HG02870 (cell line): ENCODE measurements around the gene SSTR5.
"Not testable (repeated sequence)": the region's sequence is repeated elsewhere in the genome, so short reads cannot be mapped to it uniquely, and the experiment has no call there.

ENCODE experiments used
- ATAC-seq: cut with Tn5 transposase; IDR thresholded peaks from one replicate; pipeline ENCODE4 v1.9.1; 2021; ENCODE audit warnings: mild to moderate bottlenecking, moderate library complexity; ENCODE audit not compliant: unreplicated experiment

Gene SSTR5

GRCh38 chr16:1073262-1073558 lies 663 bp downstream of the SSTR5 start:
- ATAC-seq, result no peak

GRCh38 chr16:1073566-1074378 lies 1.2 kb downstream of the SSTR5 start:
- no peak for ATAC-seq

DNA sequence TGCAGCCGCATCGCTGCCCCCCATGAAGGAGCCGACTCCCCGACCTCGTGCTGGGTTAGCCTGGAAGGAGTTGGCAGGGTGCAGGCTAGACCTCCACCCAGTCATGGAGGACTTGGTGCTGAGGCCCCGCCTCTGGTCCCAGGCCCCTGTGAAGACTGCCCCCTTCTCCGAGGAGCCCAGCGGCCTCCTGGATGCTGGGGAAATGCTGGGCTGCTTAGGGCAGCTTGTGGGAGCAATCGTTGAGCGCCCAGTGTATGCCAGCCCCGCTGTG lies 1.8 kb downstream of the SSTR5 start:
- ATAC-seq, result no peak

GRCh38 chr16:1075546-1075945 lies 3.0 kb downstream of the SSTR5 start:
- ATAC-seq, result no peak

- ATAC-seq, result no peak
Measured at GRCh38 chr16:1076801-1077576, 4.4 kb downstream of the SSTR5 start.

DNA sequence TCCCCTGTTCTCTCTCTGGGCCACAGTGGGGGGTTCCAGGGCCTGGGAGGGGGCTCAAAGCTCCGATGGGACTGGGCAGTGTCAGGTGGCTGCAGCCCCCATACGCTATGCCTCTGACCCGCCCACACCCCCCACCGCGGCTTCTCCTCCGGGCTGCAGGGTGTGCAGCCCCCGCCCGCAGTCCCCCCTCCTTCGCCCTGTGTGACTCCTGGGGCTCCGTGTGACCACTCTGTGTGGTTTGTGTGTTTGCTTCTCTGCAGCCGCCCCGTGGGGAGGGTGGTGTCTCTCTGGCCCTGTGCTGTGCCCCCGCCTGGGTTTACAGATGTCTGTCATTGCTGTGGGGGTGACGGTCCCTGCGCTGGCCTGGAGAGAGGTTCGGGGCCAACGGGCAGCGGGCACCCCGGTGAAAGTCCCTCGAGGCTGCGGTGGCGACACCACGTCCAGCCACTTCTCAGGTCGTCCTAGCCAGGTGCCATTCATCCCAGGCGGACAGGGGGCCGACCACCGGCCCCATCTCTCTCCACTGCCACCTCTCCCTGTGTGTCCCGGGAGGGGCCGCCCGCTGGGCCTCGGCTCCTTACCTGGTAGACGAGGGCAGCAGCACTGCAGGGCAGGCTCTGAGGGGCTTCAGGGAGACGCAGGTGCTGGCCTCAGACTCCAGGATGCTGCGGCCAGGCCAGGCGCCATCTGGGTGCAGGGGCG lies 5.5 kb downstream of the SSTR5 start:
- no peak for ATAC-seq

- ATAC-seq, result no peak
Measured at GRCh38 chr16:1078579-1079021, 6.1 kb downstream of the SSTR5 start.

GRCh38 chr16:1079341-1079740 lies 6.8 kb downstream of the SSTR5 start:
- no peak for ATAC-seq

DNA sequence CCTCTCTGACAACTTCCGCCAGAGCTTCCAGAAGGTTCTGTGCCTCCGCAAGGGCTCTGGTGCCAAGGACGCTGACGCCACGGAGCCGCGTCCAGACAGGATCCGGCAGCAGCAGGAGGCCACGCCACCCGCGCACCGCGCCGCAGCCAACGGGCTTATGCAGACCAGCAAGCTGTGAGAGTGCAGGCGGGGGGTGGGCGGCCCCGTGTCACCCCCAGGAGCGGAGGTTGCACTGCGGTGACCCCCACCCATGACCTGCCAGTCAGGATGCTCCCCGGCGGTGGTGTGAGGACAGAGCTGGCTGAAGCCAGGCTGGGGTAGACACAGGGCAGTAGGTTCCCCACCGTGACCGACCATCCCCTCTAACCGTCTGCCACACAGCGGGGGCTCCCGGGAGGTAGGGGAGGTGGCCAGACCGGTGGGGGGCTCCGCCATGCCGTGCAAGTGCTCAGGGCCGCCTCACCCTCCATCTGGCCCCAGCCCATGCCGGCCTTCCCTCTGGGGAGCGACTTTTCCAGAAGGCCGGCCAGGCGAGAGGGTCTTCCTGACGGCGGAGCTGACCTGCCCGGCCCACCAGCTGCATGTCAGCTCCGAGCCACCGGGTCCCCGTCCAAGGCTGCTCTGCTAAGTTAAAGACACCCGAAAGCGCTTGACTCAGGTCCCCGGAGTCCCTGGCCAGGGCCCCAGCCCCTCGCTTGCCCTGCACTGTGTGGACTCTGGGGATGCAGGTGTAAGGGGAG lies 7.4 kb downstream of the SSTR5 start:
- no peak for ATAC-seq

DNA sequence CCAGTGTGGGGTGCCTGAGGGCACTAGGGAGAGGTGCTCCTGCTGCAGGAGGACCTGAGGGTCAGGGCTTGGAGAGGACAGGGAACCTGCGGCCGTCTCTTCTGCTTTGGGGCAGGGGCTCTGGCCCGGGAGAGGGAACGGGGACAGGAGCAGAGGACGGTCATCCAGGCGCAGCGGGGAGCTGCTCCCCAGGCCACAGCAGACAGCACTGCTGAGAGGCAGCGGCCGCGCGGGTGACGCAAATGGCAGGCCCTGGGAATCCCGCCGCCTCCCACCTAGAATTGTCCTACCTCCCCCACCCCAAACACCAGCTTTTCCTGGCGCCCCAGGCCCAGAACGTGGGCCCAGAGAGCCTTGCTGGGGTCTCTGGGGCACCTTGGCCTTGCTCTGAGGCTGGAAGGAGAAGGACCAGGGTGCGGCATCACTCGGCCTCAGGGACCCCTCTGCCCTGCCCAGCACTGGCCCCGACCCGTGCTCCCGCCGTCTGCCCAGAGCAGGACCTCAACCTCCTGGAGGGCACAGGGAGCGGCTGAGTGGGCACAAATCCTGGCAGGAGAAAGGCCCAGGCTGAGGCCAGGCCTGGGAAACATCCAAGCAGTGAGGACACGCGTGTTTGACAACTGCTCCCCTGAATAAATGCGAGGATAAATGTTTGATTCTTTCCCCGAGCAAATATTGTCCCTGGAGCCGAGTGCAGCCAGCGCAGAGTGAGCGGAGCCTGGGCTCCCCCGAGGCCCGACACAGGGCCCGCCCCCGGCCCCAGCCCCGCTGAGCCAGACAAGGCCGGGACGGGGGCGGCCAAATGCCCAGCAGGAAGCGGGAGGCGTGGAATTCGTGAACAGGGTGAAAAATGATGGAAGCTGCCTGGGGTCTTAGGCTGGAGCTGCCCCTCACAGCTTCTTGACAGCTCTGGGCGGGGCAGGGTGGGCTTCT lies 8.5 kb downstream of the SSTR5 start:
- no peak for ATAC-seq

- no peak for ATAC-seq
Measured at GRCh38 chr16:1081734-1082265, 9.3 kb downstream of the SSTR5 start.

GRCh38 chr16:1082266-1082951 lies 9.9 kb downstream of the SSTR5 start:
- ATAC-seq, result no peak

GRCh38 chr16:1082952-1083675 lies 10.6 kb downstream of the SSTR5 start:
- no peak for ATAC-seq

DNA sequence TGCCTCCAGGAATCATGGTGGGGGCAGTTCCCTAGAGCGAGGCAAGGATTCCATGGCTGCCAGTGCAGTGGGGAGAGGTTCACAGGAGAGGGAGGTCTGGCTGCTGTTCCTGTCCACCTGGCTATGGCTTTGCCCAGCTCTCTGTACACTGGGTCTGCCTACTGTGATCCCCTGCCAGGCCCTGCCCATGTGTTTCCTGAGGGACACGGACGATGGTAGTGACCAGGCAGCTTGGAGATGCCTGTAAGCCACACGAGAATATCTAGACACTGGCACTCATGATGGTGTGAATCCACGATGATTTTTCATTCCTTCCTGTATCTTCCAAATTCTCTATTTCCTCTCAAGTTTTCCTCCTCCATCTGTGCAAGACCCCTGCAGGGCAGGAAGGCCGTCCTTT lies 12.4 kb downstream of the SSTR5 start:
- ATAC-seq, result no peak

- not testable (repeated sequence) for ATAC-seq
Measured at GRCh38 chr16:1086443-1086842, 13.9 kb downstream of the SSTR5 start.

DNA sequence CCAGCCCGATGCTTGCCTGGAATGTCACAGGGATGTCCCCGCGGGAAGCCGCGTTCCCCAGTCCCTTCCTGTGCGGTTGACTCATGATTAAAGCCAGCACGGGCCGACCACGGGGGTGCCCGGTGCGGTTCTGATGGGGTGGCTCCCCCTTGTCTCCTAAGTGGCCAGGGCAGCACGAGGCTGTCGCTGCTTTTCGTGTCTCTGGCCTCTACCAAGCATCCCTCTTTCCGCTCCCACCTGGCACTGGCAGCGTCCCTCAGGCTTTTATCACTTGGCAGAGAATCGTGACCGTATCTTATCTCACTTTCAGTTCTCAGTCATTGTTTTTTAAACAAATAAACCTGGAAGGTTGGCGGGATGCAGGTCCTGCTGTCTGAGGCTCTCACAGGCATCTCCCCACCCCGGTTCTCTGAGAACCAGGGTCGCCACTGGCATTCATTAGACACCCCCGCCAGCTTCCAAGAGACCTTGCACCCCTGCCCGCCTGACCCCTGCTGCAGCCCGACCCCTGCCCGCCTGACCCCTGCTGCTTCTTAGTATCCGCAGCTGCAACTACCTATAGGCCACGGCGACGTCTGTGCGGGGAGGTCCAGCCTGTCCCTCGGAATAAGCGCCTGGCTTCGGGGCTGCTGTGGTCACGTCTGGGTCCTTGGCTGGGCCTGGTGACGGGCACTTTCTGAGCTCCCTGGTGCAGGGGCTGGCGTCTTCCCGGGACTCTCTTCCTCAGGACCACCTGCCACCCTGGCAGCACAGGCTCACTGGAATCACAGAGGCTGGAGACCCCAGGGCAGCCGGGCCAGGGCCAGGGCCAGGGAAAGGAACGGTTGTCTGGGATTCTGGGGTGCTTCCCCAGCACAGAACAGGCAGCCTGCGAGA lies 16.0 kb downstream of the SSTR5 start:
- ATAC-seq, result no peak

DNA sequence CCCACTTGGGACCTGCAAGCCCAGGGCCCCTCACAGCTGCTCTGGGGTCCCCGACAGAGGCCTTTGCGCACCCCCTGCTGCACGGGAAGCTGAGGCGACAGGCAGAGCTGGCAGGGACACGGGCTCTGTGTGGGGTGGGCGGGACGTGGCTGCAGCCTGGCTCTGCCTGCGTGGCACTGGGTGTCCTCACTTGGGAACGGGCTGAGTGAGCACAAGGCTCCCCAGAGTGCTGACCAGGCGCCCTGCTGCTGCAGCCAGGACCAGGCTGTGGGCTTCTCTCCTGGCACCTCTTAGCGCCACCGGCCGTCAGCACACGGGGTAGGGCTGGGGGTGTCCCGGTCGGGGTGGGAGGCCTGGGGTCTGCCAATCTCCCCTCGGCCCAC lies 16.9 kb downstream of the SSTR5 start:
- ATAC-seq, result no peak
